ENCODE data around the gene SWSAP1.

DNA sequence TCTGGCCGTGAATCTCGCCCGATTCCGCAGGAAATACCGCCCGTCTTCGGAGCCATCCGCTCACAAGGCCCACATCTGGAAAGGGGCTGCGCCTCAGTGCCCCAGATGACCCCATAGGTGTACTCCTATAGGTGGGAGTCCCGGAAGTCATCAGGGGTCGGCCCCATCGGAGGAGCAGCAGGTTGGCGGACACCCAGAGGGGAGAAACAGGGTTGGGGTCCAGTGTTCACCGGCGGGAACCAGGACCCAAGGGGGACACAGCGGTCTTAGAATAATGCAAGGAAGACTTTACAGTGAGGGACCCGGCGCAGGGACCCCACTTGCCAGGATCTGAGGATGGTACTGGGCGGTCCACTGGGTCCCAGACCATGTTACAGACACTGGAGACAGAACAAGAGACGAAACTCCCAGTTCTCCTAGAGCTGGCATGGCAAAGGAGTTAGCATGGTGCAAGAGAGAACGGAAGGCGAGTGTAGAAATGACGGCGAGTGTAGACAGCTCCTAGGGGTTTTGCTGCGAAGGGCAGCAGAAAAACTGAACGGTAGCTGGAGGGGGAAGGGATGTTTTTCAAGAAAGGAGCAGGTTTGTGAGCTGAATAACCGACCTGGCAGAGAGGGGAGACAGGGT lies 48.8 kb downstream of the SWSAP1 start:
- TF ChIP-seq RAD21 (IDR thresholded peaks at IDR 0.05; ENCODE audit: low read depth) (no peak), CTCF (IDR thresholded peaks at IDR 0.05 in 2 of 3, conservative IDR thresholded peaks at IDR 0.05 in 1 of 3; ENCODE audit: borderline replicate concordance in 1 of 3, insufficient read depth in 1 of 3, low read depth in 2 of 3, low read length in 2 of 3) (no peak), MAX (IDR thresholded peaks at IDR 0.05) (no peak), ELF1 (IDR thresholded peaks at IDR 0.05; ENCODE audit: borderline replicate concordance, low read depth) (no peak), EZH2 (IDR thresholded peaks at IDR 0.05) (no peak), POLR2AphosphoS5 (IDR thresholded peaks at IDR 0.05; ENCODE audit: low read depth, low read length) (no peak), YY1 (IDR thresholded peaks at IDR 0.05; ENCODE audit: extremely low read depth, insufficient replicate concordance, low read depth, low read length) (no peak), SIN3A (IDR thresholded peaks at IDR 0.05; ENCODE audit: low read depth) (no peak), ATF3 (IDR thresholded peaks at IDR 0.05) (no peak), POLR2A (IDR thresholded peaks at IDR 0.05; ENCODE audit: borderline replicate concordance, extremely low read depth, insufficient read depth, insufficient read length) (no peak), EZH2phosphoT487 (IDR thresholded peaks at IDR 0.05; ENCODE audit: borderline replicate concordance) (no peak)
- TF ChIP-seq, protein P1, sequence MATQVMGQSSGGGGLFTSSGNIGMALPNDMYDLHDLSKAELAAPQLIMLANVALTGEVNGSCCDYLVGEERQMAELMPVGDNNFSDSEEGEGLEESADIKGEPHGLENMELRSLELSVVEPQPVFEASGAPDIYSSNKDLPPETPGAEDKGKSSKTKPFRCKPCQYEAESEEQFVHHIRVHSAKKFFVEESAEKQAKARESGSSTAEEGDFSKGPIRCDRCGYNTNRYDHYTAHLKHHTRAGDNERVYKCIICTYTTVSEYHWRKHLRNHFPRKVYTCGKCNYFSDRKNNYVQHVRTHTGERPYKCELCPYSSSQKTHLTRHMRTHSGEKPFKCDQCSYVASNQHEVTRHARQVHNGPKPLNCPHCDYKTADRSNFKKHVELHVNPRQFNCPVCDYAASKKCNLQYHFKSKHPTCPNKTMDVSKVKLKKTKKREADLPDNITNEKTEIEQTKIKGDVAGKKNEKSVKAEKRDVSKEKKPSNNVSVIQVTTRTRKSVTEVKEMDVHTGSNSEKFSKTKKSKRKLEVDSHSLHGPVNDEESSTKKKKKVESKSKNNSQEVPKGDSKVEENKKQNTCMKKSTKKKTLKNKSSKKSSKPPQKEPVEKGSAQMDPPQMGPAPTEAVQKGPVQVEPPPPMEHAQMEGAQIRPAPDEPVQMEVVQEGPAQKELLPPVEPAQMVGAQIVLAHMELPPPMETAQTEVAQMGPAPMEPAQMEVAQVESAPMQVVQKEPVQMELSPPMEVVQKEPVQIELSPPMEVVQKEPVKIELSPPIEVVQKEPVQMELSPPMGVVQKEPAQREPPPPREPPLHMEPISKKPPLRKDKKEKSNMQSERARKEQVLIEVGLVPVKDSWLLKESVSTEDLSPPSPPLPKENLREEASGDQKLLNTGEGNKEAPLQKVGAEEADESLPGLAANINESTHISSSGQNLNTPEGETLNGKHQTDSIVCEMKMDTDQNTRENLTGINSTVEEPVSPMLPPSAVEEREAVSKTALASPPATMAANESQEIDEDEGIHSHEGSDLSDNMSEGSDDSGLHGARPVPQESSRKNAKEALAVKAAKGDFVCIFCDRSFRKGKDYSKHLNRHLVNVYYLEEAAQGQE (IDR thresholded peaks at IDR 0.05; ENCODE audit: low read depth) = no peak
